ENCODE measurements around the gene SCGB3A2. TPM values are rescaled to one million over a fixed set of nuclear protein-coding genes. Genes with fewer than 3 reads are reported as not detected.

SCGB3A2 gene
- polyA plus RNA-seq, 1 of the 3 experiments (the other 2 are of a cell fraction): not detected

DNA sequence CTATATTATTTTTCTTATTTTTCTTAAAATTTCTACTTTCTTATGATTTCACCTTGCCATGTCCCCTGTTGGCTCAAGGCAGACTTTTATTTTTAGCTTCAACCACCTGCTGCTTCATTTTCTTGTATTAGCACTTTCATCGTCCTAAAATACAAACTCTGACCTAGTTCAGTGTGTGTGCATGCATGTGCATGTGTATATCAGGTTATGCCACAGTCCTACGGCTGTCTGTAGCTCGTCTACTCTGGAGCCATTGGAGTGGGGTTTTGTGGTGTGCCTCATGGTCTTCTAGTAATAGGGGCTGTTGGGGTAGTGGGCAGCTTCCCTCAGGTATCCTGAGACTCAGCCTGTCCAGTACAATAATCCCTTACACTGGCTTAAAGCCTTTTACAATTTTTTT, 33.7 kb upstream of the SCGB3A2 start:
- Histone ChIP-seq H3K4me3 (ENCODE audit: low read depth in 2 of 2, low read length in 1 of 2) (no peak overlapping the region), H3K4me2 (no peak overlapping the region), H3K9me3 (no peaks in the 10 kb centered on the region), H3F3A (replicated peaks; ENCODE audit: insufficient read depth) (no peaks in the 10 kb centered on the region), H2AFZ (ENCODE audit: low read depth) (no peak overlapping the region), H4K20me1 (ENCODE audit: insufficient read depth) (no peaks in the 10 kb centered on the region), H3K27ac (ENCODE audit: low read depth in 2 of 2, low read length in 1 of 2) (no peak overlapping the region), H3K9me2 (no peaks in the 10 kb centered on the region), H3K4me1 (ENCODE audit: control insufficient read depth in 1 of 2, insufficient read depth in 2 of 2, low read depth in 1 of 2, low read length in 1 of 2) (0 out of 4 replicates have a peak, but pooled peaks cover 0 to 9% of the 10 kb centered on the region in 2 experiments), H3K9ac (no peak overlapping the region), H3K27me3 (ENCODE audit: insufficient read depth) (no peaks in the 10 kb centered on the region), H3K79me2 (ENCODE audit: insufficient read depth) (no peaks in the 10 kb centered on the region), H3K36me3 (replicated peaks in 1 of 2; ENCODE audit: control insufficient read depth in 1 of 2, insufficient read depth in 2 of 2, low read length in 1 of 2) (no peaks in the 10 kb centered on the region)
- TF ChIP-seq, protein P1, sequence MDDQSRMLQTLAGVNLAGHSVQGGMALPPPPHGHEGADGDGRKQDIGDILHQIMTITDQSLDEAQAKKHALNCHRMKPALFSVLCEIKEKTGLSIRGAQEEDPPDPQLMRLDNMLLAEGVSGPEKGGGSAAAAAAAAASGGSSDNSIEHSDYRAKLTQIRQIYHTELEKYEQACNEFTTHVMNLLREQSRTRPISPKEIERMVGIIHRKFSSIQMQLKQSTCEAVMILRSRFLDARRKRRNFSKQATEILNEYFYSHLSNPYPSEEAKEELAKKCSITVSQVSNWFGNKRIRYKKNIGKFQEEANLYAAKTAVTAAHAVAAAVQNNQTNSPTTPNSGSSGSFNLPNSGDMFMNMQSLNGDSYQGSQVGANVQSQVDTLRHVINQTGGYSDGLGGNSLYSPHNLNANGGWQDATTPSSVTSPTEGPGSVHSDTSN (IDR thresholded peaks at IDR 0.05): no peak
- TF ChIP-seq FOXM1 (IDR thresholded peaks at IDR 0.05; ENCODE audit: low read depth) (no peak), POLR2AphosphoS5 (IDR thresholded peaks at IDR 0.05; ENCODE audit: low read depth, low read length) (no peak), RCOR1 (IDR thresholded peaks at IDR 0.05; ENCODE audit: low read length) (no peak), NRF1 (IDR thresholded peaks at IDR 0.05; ENCODE audit: low read depth, low read length) (no peak), RAD21 (IDR thresholded peaks at IDR 0.05; ENCODE audit: low read length) (no peak), ELF1 (IDR thresholded peaks at IDR 0.05) (no peak), NFIC (IDR thresholded peaks at IDR 0.05; ENCODE audit: borderline replicate concordance) (no peak), USF1 (IDR thresholded peaks at IDR 0.05; ENCODE audit: borderline replicate concordance, low read depth) (no peak), SMC3 (IDR thresholded peaks at IDR 0.05; ENCODE audit: low read depth, low read length) (no peak), RFX5 (IDR thresholded peaks at IDR 0.05; ENCODE audit: low read length) (no peak), JUND (IDR thresholded peaks at IDR 0.05) (no peak), EP300 (IDR thresholded peaks at IDR 0.05; ENCODE audit: borderline replicate concordance in 1 of 2, low read depth in 1 of 2, low read length in 1 of 2) (no peak), REST (IDR thresholded peaks at IDR 0.05; ENCODE audit: low read depth, low read length) (no peak), RXRA (IDR thresholded peaks at IDR 0.05; ENCODE audit: borderline replicate concordance, low read depth) (no peak), EZH2phosphoT487 (IDR thresholded peaks at IDR 0.05; ENCODE audit: borderline replicate concordance, low read depth) (no peak), SIN3A (IDR thresholded peaks at IDR 0.05; ENCODE audit: borderline replicate concordance, low read depth, low read length) (no peak), TEAD4 (IDR thresholded peaks at IDR 0.05; ENCODE audit: borderline replicate concordance, insufficient read depth) (no peak)
- DNase-seq: no peak
- ChIA-PET POLR2A (no interaction called here), CTCF (interaction anchor here (0.9 to 3.9 kb wide), 5 partner anchors 11 to 89 kb away, joined by 3 to 23 read pairs (median 3); no protein-coding TSS in a partner anchor)
- 14% methylated on average over 3 of the region's 3 CpGs for WGBS (ENCODE audit: low lambda C conversion rate)

Data from SK-N-SH (cell line).